ENCODE data around the gene CCR8. TPM values are rescaled to one million over a fixed set of nuclear protein-coding genes. Genes with fewer than 3 reads are reported as not detected.

Gene CCR8, protein sequence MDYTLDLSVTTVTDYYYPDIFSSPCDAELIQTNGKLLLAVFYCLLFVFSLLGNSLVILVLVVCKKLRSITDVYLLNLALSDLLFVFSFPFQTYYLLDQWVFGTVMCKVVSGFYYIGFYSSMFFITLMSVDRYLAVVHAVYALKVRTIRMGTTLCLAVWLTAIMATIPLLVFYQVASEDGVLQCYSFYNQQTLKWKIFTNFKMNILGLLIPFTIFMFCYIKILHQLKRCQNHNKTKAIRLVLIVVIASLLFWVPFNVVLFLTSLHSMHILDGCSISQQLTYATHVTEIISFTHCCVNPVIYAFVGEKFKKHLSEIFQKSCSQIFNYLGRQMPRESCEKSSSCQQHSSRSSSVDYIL
- not detected for total RNA-seq
- polyA plus RNA-seq: not detected
- long read RNA-seq, donor 1: 0 reads
- long read RNA-seq, donor 2: 0 reads
- long read RNA-seq, donor 3: 0 reads

DNA sequence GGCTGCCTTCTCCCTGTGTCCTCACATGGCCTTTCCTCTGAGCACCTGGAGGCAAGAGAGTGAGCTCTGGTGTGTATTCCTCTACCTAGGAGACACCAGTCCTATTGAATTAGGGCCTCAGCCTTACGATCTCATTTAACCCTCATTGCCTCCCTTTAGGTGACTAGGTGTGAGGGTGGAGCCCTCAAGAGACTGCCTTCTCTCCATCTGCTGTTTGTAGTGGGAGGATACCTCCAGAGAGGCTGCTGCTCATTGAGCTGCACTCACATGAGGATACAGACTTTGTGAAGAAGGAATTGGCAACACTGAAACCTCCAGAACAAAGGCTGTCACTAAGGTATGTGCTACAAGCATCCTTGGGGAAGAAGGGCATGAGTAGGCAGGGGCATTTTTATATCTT lies at the start of gene CCR8:
TSS of gene CCR8 (plus strand) at position 217 of the 400 bp plus-strand sequence. CDS start 2,623 bp downstream, outside the sequence.
- Histone ChIP-seq H3K9me3 (no peaks in the 10 kb centered on the region), H3K27ac (no peak within 1 kb of the TSS), H3K36me3 (no peaks in the 10 kb centered on the region), H3K27me3 (no peaks in the 10 kb centered on the region), H3K4me3 (no peak within 1 kb of the TSS), H3K4me1 (no peaks in the 10 kb centered on the region)
- no peak for DNase-seq
- TF ChIP-seq, protein P1, sequence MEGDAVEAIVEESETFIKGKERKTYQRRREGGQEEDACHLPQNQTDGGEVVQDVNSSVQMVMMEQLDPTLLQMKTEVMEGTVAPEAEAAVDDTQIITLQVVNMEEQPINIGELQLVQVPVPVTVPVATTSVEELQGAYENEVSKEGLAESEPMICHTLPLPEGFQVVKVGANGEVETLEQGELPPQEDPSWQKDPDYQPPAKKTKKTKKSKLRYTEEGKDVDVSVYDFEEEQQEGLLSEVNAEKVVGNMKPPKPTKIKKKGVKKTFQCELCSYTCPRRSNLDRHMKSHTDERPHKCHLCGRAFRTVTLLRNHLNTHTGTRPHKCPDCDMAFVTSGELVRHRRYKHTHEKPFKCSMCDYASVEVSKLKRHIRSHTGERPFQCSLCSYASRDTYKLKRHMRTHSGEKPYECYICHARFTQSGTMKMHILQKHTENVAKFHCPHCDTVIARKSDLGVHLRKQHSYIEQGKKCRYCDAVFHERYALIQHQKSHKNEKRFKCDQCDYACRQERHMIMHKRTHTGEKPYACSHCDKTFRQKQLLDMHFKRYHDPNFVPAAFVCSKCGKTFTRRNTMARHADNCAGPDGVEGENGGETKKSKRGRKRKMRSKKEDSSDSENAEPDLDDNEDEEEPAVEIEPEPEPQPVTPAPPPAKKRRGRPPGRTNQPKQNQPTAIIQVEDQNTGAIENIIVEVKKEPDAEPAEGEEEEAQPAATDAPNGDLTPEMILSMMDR (IDR thresholded peaks at IDR 0.05): no peak
- no peak for ATAC-seq
- 64 to 82% methylated on average over 1 of the region's 1 CpG for WGBS, 2 donors
- intact Hi-C loops (cut with DNase I): no loop called here

DNA sequence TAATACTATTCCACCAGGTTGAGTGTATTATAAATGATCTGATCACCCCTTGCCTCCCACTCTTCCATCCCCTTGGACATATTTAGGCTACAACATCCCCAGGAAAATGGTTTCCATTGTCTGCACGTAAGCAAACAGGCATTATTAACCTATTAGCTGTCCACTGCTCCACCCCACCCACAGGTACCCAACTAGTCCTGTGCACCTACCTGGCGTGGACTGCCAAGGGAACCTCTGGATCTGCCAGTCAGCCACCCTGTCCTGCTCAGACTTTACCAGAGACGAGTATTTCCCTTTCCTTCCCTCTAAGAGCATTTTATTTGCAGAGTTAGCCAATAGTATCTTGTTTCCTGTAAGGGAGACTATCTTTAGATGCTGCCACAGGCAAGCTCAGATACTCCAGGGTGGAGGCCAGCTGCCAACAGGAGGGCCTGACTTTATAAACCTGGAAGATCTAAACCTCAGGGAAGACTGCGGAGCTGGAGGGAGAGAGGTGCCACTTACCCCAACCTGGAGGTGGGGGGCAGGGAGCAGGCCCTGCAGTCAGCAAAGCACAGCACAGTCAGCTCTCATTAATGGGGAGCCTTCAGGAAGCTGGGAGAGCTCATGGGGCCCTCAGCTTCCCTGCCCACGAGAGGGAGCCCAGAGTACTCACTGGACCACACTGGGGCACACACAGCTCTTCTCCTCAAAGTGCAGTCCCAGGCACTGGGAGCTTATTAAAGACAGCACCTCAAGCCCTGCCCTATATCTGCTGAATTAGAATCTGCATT lies 49.6 kb upstream of the CCR8 start, which contains the start of gene CX3CR1:
TSS of gene CX3CR1 (minus strand) at position 292 of the 773 bp plus-strand sequence. CDS start 13,527 bp downstream, outside the sequence.
- DNase-seq: no peak
- H3K27ac ChIP-seq: peak within 1 kb of the TSS in 3 of 10 donors; percentile 15 to 68 (median 26)
- peaks cover 0 to 55% (median 4%) of the 10 kb centered on the region in 9 donors for H3K4me1 ChIP-seq
- intact Hi-C loops (cut with DNase I): loop anchor here in 1 of 10 donors (5.0 kb wide), 1 partner anchor 68 kb away; no protein-coding TSS in a partner anchor
- no peaks in the 10 kb centered on the region for H3K9me3 ChIP-seq
- H3K36me3 ChIP-seq: no peaks in the 10 kb centered on the region
- peak in 7 of 8 donors; percentile 19 to 83 (median 62) for ATAC-seq
- no peaks in the 10 kb centered on the region for H3K27me3 ChIP-seq
- H3K4me3 ChIP-seq: peak within 1 kb of the TSS in 4 of 10 donors; percentile 2 to 25 (median 12)
- TF ChIP-seq, protein P1 (IDR thresholded peaks at IDR 0.05): peak in 1 of 9 donors; percentile 8
- WGBS, 2 donors: 29 to 33% methylated on average over 5 of the region's 5 CpGs

DNA sequence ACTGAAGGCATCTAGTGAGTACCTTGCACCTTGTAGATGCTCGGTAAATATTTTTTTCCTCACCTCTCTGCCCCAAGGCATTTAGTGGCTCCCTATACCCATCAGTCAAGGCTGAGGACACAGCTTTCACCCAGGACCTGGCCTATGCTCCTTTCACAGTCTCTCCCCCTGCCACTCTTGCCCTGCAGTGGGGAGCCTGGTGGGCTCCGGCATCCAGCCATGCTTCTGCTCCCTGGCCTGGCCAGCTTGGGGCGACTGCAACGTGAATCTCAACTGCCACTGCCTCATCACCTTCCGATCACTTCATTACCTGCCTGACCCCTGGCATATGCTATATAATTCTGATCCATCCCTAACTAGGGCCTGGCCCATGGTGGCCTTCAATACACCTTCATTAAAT lies 48.9 kb upstream of the CCR8 start:
- WGBS, 2 donors: 95 to 99% methylated on average over 5 of the region's 5 CpGs
- H3K9me3 ChIP-seq: no peaks in the 10 kb centered on the region
- H3K27ac ChIP-seq: peak overlapping the region in 2 of 10 donors; percentile 26 to 68
- H3K4me3 ChIP-seq: peak overlapping the region in 1 of 10 donors; percentile 2
- ATAC-seq (no peak), DNase-seq (no peak)
- intact Hi-C loops (cut with DNase I): no loop called here
- TF ChIP-seq, protein P1 (IDR thresholded peaks at IDR 0.05): no peak
- peaks cover 0 to 56% (median 4%) of the 10 kb centered on the region in 9 donors for H3K4me1 ChIP-seq
- H3K36me3 ChIP-seq: no peaks in the 10 kb centered on the region
- no peaks in the 10 kb centered on the region for H3K27me3 ChIP-seq

DNA sequence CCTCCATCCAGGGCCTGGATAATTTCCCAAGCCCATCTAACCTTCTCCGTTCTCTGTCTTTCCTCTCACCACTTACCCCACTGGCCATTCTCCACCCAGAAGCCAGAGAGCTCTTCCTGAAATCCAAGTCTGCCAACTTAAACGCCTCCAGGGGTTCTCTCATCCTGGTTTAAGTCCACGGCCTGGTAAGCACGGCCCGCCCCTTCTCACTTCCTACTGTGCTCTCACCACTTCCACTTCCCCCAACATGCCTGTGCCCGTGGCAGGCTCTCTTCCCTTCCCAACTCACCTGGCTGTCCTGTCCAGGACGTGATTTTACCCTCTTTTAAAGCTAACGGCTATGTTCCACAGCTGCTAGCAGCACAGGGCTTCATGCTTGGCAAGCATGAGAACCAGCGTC lies 48.0 kb upstream of the CCR8 start:
- no peaks in the 10 kb centered on the region for H3K9me3 ChIP-seq
- H3K27me3 ChIP-seq: no peaks in the 10 kb centered on the region
- WGBS, 2 donors: 79 to 81% methylated on average over 9 of the region's 9 CpGs
- no peak overlapping the region for H3K4me3 ChIP-seq
- no peak overlapping the region for H3K27ac ChIP-seq
- intact Hi-C loops (cut with DNase I): no loop called here
- ATAC-seq: no peak
- H3K4me1 ChIP-seq: peaks cover 0 to 50% (median 4%) of the 10 kb centered on the region in 9 donors
- no peak for DNase-seq
- TF ChIP-seq, protein P1 (IDR thresholded peaks at IDR 0.05): no peak
- H3K36me3 ChIP-seq: no peaks in the 10 kb centered on the region

Measured in heart right ventricle (tissue), 16 donors.